ENCODE results near the gene DYNC1LI1.

The DYNC1LI1 gene

GRCh38 chr3:32570421-32571191, at the start of gene DYNC1LI1:
Gene DYNC1LI1 (minus strand): TSS chr3:32570858. CDS start chr3:32570770, 88 bp downstream.
- DNase-seq (ENCODE audit: low spot score), result peak; percentile 98

- DNase-seq (ENCODE audit: low spot score), result no peak
Observed at GRCh38 chr3:32619395-32619794, 48.7 kb upstream of the DYNC1LI1 start.

GRCh38 chr3:32616267-32616962, 45.8 kb upstream of the DYNC1LI1 start:
- no peak for DNase-seq (ENCODE audit: low spot score)

GRCh38 chr3:32614956-32615355, 44.3 kb upstream of the DYNC1LI1 start:
- DNase-seq (ENCODE audit: low spot score), result no peak

GRCh38 chr3:32613183-32613582, 42.5 kb upstream of the DYNC1LI1 start:
- DNase-seq (ENCODE audit: low spot score), result no peak

GRCh38 chr3:32612547-32612946, 41.9 kb upstream of the DYNC1LI1 start:
- DNase-seq (ENCODE audit: low spot score), result no peak

- no peak for DNase-seq (ENCODE audit: low spot score)
Observed at GRCh38 chr3:32607522-32607921, 36.9 kb upstream of the DYNC1LI1 start.

GRCh38 chr3:32606960-32607359, 36.3 kb upstream of the DYNC1LI1 start:
- DNase-seq (ENCODE audit: low spot score), result no peak

- no peak for DNase-seq (ENCODE audit: low spot score)
Observed at GRCh38 chr3:32606277-32606676, 35.6 kb upstream of the DYNC1LI1 start.

GRCh38 chr3:32603064-32603463, 32.4 kb upstream of the DYNC1LI1 start:
- no peak for DNase-seq (ENCODE audit: low spot score)

GRCh38 chr3:32602206-32602605, 31.5 kb upstream of the DYNC1LI1 start:
- no peak for DNase-seq (ENCODE audit: low spot score)

- no peak for DNase-seq (ENCODE audit: low spot score)
Observed at GRCh38 chr3:32601722-32602121, 31.1 kb upstream of the DYNC1LI1 start.

- DNase-seq (ENCODE audit: low spot score), result no peak
Observed at GRCh38 chr3:32597656-32598055, 27.0 kb upstream of the DYNC1LI1 start.

- DNase-seq (ENCODE audit: low spot score), result no peak
Observed at GRCh38 chr3:32596909-32597369, 26.3 kb upstream of the DYNC1LI1 start.

GRCh38 chr3:32596282-32596908, 25.7 kb upstream of the DYNC1LI1 start:
- DNase-seq (ENCODE audit: low spot score), result no peak

GRCh38 chr3:32595323-32595722, 24.7 kb upstream of the DYNC1LI1 start:
- DNase-seq (ENCODE audit: low spot score), result no peak

- DNase-seq (ENCODE audit: low spot score), result no peak
Observed at GRCh38 chr3:32593903-32594525, 23.4 kb upstream of the DYNC1LI1 start.

GRCh38 chr3:32592696-32593353, 22.2 kb upstream of the DYNC1LI1 start:
- no peak for DNase-seq (ENCODE audit: low spot score)

- no peak for DNase-seq (ENCODE audit: low spot score)
Observed at GRCh38 chr3:32592011-32592410, 21.4 kb upstream of the DYNC1LI1 start.

GRCh38 chr3:32591186-32591585, 20.5 kb upstream of the DYNC1LI1 start:
- no peak for DNase-seq (ENCODE audit: low spot score)

GRCh38 chr3:32586356-32586755, 15.7 kb upstream of the DYNC1LI1 start:
- DNase-seq (ENCODE audit: low spot score), result no peak

GRCh38 chr3:32584660-32585059, 14.0 kb upstream of the DYNC1LI1 start:
- DNase-seq (ENCODE audit: low spot score), result no peak

Measured in HuH-7 (cell line).